SK-N-SH (cell line): Measurements from ENCODE around the gene NCAM2. TPM values are rescaled to one million over a fixed set of nuclear protein-coding genes. Genes with fewer than 3 reads are reported as not detected.

Experiments used
- CTCF ChIA-PET: fragments of 300-600, 350-600 bp; formaldehyde crosslinking; extraction: SDS; loops from one replicate; lab custom pipeline; 2021; lab: Yijun Ruan, JAX
- POLR2A ChIA-PET: fragments of 350-600 bp; sonication (Branson Sonifier 250); formaldehyde crosslinking; extraction: SDS; loops from one replicate; lab custom pipeline; 2020; ENCODE audit warnings: antibody characterized with exemption, inconsistent platforms; lab: Yijun Ruan, JAX
- DNase-seq: peaks from one replicate; pipeline ENCODE4 v3.0.0; 2012
- H2AFZ ChIP-seq: fragments of 200-600 bp; sonication (generic); 2 replicates; pipeline ENCODE4 v1.8.1; 2016; ENCODE audit warnings: antibody characterized with exemption, mild to moderate bottlenecking, low read depth
- H3F3A ChIP-seq: fragments of 200-600 bp; sonication (generic); replicated peaks from 2 replicates; pipeline ENCODE3; 2016; ENCODE audit warnings: antibody characterized with exemption, mild to moderate bottlenecking; ENCODE audit not compliant: insufficient read depth
- H3K27ac ChIP-seq, 2 experiments: fragments of 200-500 bp in 1 of 2; fragments of 200-600 bp in 1 of 2; sonication (Bioruptor generic) in 1 of 2; sonication (generic), shearing (Covaris generic) in 1 of 2; 2 replicates each; pipeline versions ENCODE4 v1.5.1 to v1.6.1; 2014 to 2016; ENCODE audit warnings: low read depth in 2 of 2, inconsistent platforms in 1 of 2, low read length in 1 of 2, mild to moderate bottlenecking in 1 of 2, mixed read lengths in 1 of 2
- H3K27me3 ChIP-seq: fragments of 200-600 bp; sonication (generic), shearing (Covaris generic); 2 replicates; pipeline ENCODE4 v1.6.1; 2016; ENCODE audit warnings: mixed run types; ENCODE audit not compliant: insufficient read depth
- H3K36me3 ChIP-seq, 2 experiments: fragments of 200-500 bp in 1 of 2; fragments of 200-600 bp in 1 of 2; sonication (Bioruptor generic) in 1 of 2; sonication (generic) in 1 of 2; replicated peaks in 1 of 2; 2 replicates each; pipeline versions ENCODE3 to v1.5.1; 2014 to 2016; ENCODE audit warnings: low read length in 1 of 2, mild to moderate bottlenecking in 1 of 2; ENCODE audit not compliant: insufficient read depth in 2 of 2, control insufficient read depth in 1 of 2
- H3K4me1 ChIP-seq, 2 experiments: fragments of 200-500 bp in 1 of 2; fragments of 200-600 bp in 1 of 2; sonication (Bioruptor generic) in 1 of 2; sonication (generic), shearing (Covaris generic) in 1 of 2; 2 replicates each; pipeline versions ENCODE4 v1.5.1 to v1.6.1; 2014 to 2016; ENCODE audit warnings: low read depth in 1 of 2, low read length in 1 of 2, mixed run types in 1 of 2; ENCODE audit not compliant: insufficient read depth in 2 of 2, control insufficient read depth in 1 of 2
- H3K4me2 ChIP-seq: fragments of 200-600 bp; sonication (generic), shearing (Covaris generic); 2 replicates; pipeline ENCODE4 v1.6.1; 2017; ENCODE audit warnings: mixed run types
- H3K4me3 ChIP-seq, 2 experiments: fragments of 200-500 bp in 1 of 2; fragments of 200-600 bp in 1 of 2; sonication (Bioruptor generic) in 1 of 2; sonication (generic), shearing (Covaris generic) in 1 of 2; 2 replicates each; pipeline versions ENCODE4 v1.5.1 to v1.8.1; 2014 to 2016; ENCODE audit warnings: low read depth in 2 of 2, inconsistent platforms in 1 of 2, low read length in 1 of 2, mild to moderate bottlenecking in 1 of 2, mixed read lengths in 1 of 2, moderate library complexity in 1 of 2
- H3K79me2 ChIP-seq: fragments of 200-600 bp; sonication (generic); 2 replicates; pipeline ENCODE4 v1.8.1; 2017; ENCODE audit warnings: mild to moderate bottlenecking; ENCODE audit not compliant: insufficient read depth
- H3K9ac ChIP-seq: fragments of 200-600 bp; sonication (generic); 2 replicates; pipeline ENCODE4 v1.6.1; 2017; ENCODE audit warnings: mixed run types
- H3K9me2 ChIP-seq: fragments of 200-600 bp; sonication (generic); 2 replicates; pipeline ENCODE4 v1.6.1; 2017; ENCODE audit warnings: mixed run types
- H3K9me3 ChIP-seq: fragments of 200-600 bp; sonication (generic); 2 replicates; pipeline ENCODE4 v1.6.1; 2017; ENCODE audit warnings: mixed run types, mild to moderate bottlenecking, moderate library complexity
- H4K20me1 ChIP-seq: fragments of 200-600 bp; sonication (generic); 2 replicates; pipeline ENCODE4 v1.6.1; 2017; ENCODE audit warnings: mild to moderate bottlenecking, mixed run types; ENCODE audit not compliant: insufficient read depth
- ELF1 ChIP-seq: IDR thresholded peaks from 2 replicates; pipeline ENCODE4 v1.4.0; 2012
- EP300 ChIP-seq, 2 experiments: IDR thresholded peaks; 2 replicates each; pipeline versions ENCODE4 v1.4.0 to v1.6.1; 2012; ENCODE audit warnings: borderline replicate concordance in 1 of 2, low read depth in 1 of 2, low read length in 1 of 2
- EZH2phosphoT487 ChIP-seq: fragments of 200-600 bp; sonication (generic); IDR thresholded peaks from 2 replicates; pipeline ENCODE4 v1.6.1; 2017; ENCODE audit warnings: low read depth, mixed run types, mild to moderate bottlenecking, antibody characterized with exemption, moderate library complexity, borderline replicate concordance
- FOXM1 ChIP-seq: IDR thresholded peaks from 2 replicates; pipeline ENCODE4 v1.4.0; 2012; ENCODE audit warnings: low read depth, mild to moderate bottlenecking
- GATA2 ChIP-seq: sonication (generic); formaldehyde crosslinking; IDR thresholded peaks from 2 replicates; pipeline ENCODE4 v1.5.0; 2020; ENCODE audit warnings: mild to moderate bottlenecking, missing genetic modification reagents
- IRF3 ChIP-seq: fragments of 150-350 bp; IDR thresholded peaks from 2 replicates; pipeline ENCODE4 v1.6.1; 2016; ENCODE audit warnings: mild to moderate bottlenecking, low read depth, low read length
- NFIC ChIP-seq: IDR thresholded peaks from 2 replicates; pipeline ENCODE4 v1.4.0; 2012; ENCODE audit warnings: borderline replicate concordance
- NRF1 ChIP-seq: IDR thresholded peaks from 2 replicates; pipeline ENCODE4 v1.6.1; 2012; ENCODE audit warnings: low read depth, mild to moderate bottlenecking, low read length
- RAD21 ChIP-seq: IDR thresholded peaks from 2 replicates; pipeline ENCODE4 v1.6.1; 2012; ENCODE audit warnings: mild to moderate bottlenecking, low read length
- RCOR1 ChIP-seq: fragments of 150-350 bp; IDR thresholded peaks from 2 replicates; pipeline ENCODE4 v1.6.1; 2017; ENCODE audit warnings: antibody characterized with exemption, low read length
- REST ChIP-seq: IDR thresholded peaks from 2 replicates; pipeline ENCODE4 v1.6.1; 2012; ENCODE audit warnings: mild to moderate bottlenecking, low read depth, low read length, moderate library complexity
- RXRA ChIP-seq: IDR thresholded peaks from 2 replicates; pipeline ENCODE4 v1.4.0; 2012; ENCODE audit warnings: low read depth, mild to moderate bottlenecking, borderline replicate concordance
- SIN3A ChIP-seq: IDR thresholded peaks from 2 replicates; pipeline ENCODE4 v1.6.1; 2012; ENCODE audit warnings: low read depth, mild to moderate bottlenecking, low read length, moderate library complexity, borderline replicate concordance
- SMC3 ChIP-seq: IDR thresholded peaks from 2 replicates; pipeline ENCODE4 v1.6.1; 2012; ENCODE audit warnings: low read depth, low read length, improper control_type of control experiment
- polyA plus RNA-seq, 3 experiments: library from polyadenylated mRNA; depleted of rRNA; stranded (reverse); fragments of >200 nt; gene quantifications; 2 replicates each; pipeline ENCODE4 v1.2.3, GENCODE V29; 2012

NCAM2 gene
- polyA plus RNA-seq, 1 of the 3 experiments (the other 2 are of a cell fraction) = 2.1 TPM

GRCh38 chr21:21345872-21346271 lies 347.7 kb downstream of the NCAM2 start:
- Histone ChIP-seq H3K27ac (no peak overlapping the region), H2AFZ (no peak overlapping the region), H3K9me2 (no peaks in the 10 kb centered on the region), H3K9me3 (peaks cover 20% of the 10 kb centered on the region; the same call in 1 of the 2 replicates), H3K4me2 (no peak overlapping the region), H4K20me1 (no peaks in the 10 kb centered on the region), H3K36me3 (no peaks in the 10 kb centered on the region), H3K27me3 (no peaks in the 10 kb centered on the region)
- DNase-seq = no peak
- TF ChIP-seq ELF1 (no peak), EP300 (IDR thresholded peaks at IDR 0.05; ENCODE audit: borderline replicate concordance in 1 of 2, low read depth in 1 of 2, low read length in 1 of 2) (no peak), SIN3A (no peak), IRF3 (no peak), REST (no peak), SMC3 (no peak), NFIC (no peak), EZH2phosphoT487 (no peak), NRF1 (no peak), RXRA (no peak), RAD21 (no peak), FOXM1 (no peak)
- TF ChIP-seq, all 33 proteins: peak for 0
- ChIA-PET POLR2A (no interaction called here), CTCF (no interaction called here)
- Histone ChIP-seq H3K4me1 (no peaks in the 10 kb centered on the region), H3K4me3 (no peak overlapping the region), H3K79me2 (no peaks in the 10 kb centered on the region), H3K9ac (no peak overlapping the region), H3F3A (no peaks in the 10 kb centered on the region)

- H3K4me2 ChIP-seq = no peak overlapping the region
- H3K79me2 ChIP-seq = no peaks in the 10 kb centered on the region
- no peaks in the 10 kb centered on the region for H3F3A ChIP-seq
- no peak overlapping the region for H2AFZ ChIP-seq
- H3K27me3 ChIP-seq = no peaks in the 10 kb centered on the region
- no peak overlapping the region for H3K4me3 ChIP-seq
- H4K20me1 ChIP-seq = no peaks in the 10 kb centered on the region
- H3K9me2 ChIP-seq = no peaks in the 10 kb centered on the region
- H3K4me1 ChIP-seq = no peaks in the 10 kb centered on the region; a peak in 2 of 4 replicates
- ChIA-PET POLR2A (no interaction called here), CTCF (no interaction called here)
- peak overlapping the region in 1 of 2 experiments; percentile 78; a peak in 2 of 4 replicates for H3K27ac ChIP-seq
- H3K36me3 ChIP-seq = no peaks in the 10 kb centered on the region
- DNase-seq = peak; percentile 4
- TF ChIP-seq RCOR1 (peak; percentile 50; the same call in 1 of the 2 replicates), GATA2 (CRISPR knock-in tag) (peak; percentile 33), SIN3A (no peak), RAD21 (peak; percentile 3), EP300 (IDR thresholded peaks at IDR 0.05; ENCODE audit: borderline replicate concordance in 1 of 2, low read depth in 1 of 2, low read length in 1 of 2) (peak in 1 of 2 experiments; percentile 80; a peak in 2 of 4 replicates)
- no peaks in the 10 kb centered on the region for H3K9me3 ChIP-seq
- H3K9ac ChIP-seq = no peak overlapping the region
Observed at GRCh38 chr21:21366277-21366676, 368.1 kb downstream of the NCAM2 start.
